Thyroid gland (tissue), 4 donors: Measurements from ENCODE around the gene INPP5F. TPM values are rescaled to one million over a fixed set of nuclear protein-coding genes. Genes with fewer than 3 reads are reported as not detected.

Experiments used
- DNase-seq, 2 donors: peaks; one replicate each; pipeline ENCODE4 v3.0.0-alpha.2; 2019
- H3K27ac ChIP-seq, 3 donors: fragments of 200-600 bp; sonication (generic); 1 replicate in 2 of 3; 2 replicates in 1 of 3; pipeline ENCODE4 v1.5.1; 2016 to 2019; ENCODE audit warnings: mild to moderate bottlenecking in 1 of 3, moderate library complexity in 1 of 3
- H3K27me3 ChIP-seq: fragments of 200-600 bp; sonication (generic); one replicate; pipeline ENCODE4 v1.5.1; 2019
- H3K36me3 ChIP-seq, 2 donors: fragments of 200-600 bp; sonication (generic); one replicate each; pipeline ENCODE4 v1.5.1; 2016 to 2019
- H3K4me1 ChIP-seq, 2 donors: fragments of 200-600 bp; sonication (generic); one replicate each; pipeline ENCODE4 v1.5.1; 2017 to 2019
- H3K4me3 ChIP-seq, 3 donors: fragments of 200-600 bp; sonication (generic); replicated peaks in 1 of 3; 1 replicate in 2 of 3; 2 replicates in 1 of 3; pipeline ENCODE4 v1.5.1; 2016; ENCODE audit warnings: mild to moderate bottlenecking in 1 of 3
- H3K9me3 ChIP-seq: fragments of 200-600 bp; sonication (generic); one replicate; pipeline ENCODE4 v1.5.1; 2017
- CTCF ChIP-seq, 6 experiments: fragments of 200-600 bp in 3 of 6; fragments of 450-650 bp in 3 of 6; sonication (generic) in 3 of 6; IDR thresholded peaks; one replicate each; pipeline ENCODE4 v1.5.1; 2016 to 2019; ENCODE audit warnings: antibody characterized with exemption in 6 of 6, mild to moderate bottlenecking in 2 of 6, inconsistent platforms in 1 of 6, moderate library complexity in 1 of 6
- POLR2A ChIP-seq, 2 donors: fragments of 450-650 bp; IDR thresholded peaks; one replicate each; pipeline ENCODE4 v1.6.1; 2017; ENCODE audit warnings: antibody characterized with exemption in 2 of 2, mild to moderate bottlenecking in 2 of 2, moderate library complexity in 1 of 2
- WGBS, 2 donors: methylation state at CpG; one replicate each; pipeline ENCODE4 v1.1.5; 2017; 5-methylcytosine and 5-hydroxymethylcytosine counted together
- intact Hi-C: fragments of 100-400 bp; cut with DNase I; formaldehyde crosslinking; loops from one replicate; pipeline ENCODE4 v1.15.1; 2023
- total RNA-seq, 4 donors: library from RNA; depleted of rRNA; stranded (reverse); fragments of >200 nt; gene quantifications; one replicate each; pipeline ENCODE4 v1.2.3, GENCODE V29; 2016

The INPP5F gene
- total RNA-seq, 4 donors from 2014 or later, result 12.6 to 14.9 (median 13.4) TPM

- no peak for DNase-seq
- Histone ChIP-seq H3K27ac (no peak overlapping the region), H3K9me3 (no peaks in the 10 kb centered on the region), H3K36me3 (peaks cover 9 to 24% of the 10 kb centered on the region in 2 donors), H3K4me1 (no peaks in the 10 kb centered on the region), H3K27me3 (no peaks in the 10 kb centered on the region), H3K4me3 (no peak overlapping the region)
- intact Hi-C loops, result no loop called here
- TF ChIP-seq CTCF (IDR thresholded peaks at IDR 0.05) (no peak), POLR2A (IDR thresholded peaks at IDR 0.05) (no peak)
- WGBS, 2 donors, result 96% methylated on average over 6 of the region's 6 CpGs
These were observed 127.0 kb downstream of the INPP5F start for GRCh38 chr10:119852822-119853221.

GRCh38 chr10:119853574-119853973, 127.7 kb downstream of the INPP5F start:
- WGBS, 2 donors, result 91% methylated on average over 1 of the region's 1 CpG
- Histone ChIP-seq H3K36me3 (peaks cover 9 to 19% of the 10 kb centered on the region in 2 donors), H3K4me3 (no peak overlapping the region), H3K27me3 (no peaks in the 10 kb centered on the region), H3K9me3 (no peaks in the 10 kb centered on the region), H3K27ac (no peak overlapping the region), H3K4me1 (no peaks in the 10 kb centered on the region)
- no peak for TF ChIP-seq CTCF (IDR thresholded peaks at IDR 0.05)
- no peak for TF ChIP-seq POLR2A (IDR thresholded peaks at IDR 0.05)
- intact Hi-C loops, result no loop called here
- DNase-seq, result no peak

- Histone ChIP-seq H3K27me3 (no peaks in the 10 kb centered on the region), H3K27ac (no peak overlapping the region), H3K9me3 (no peaks in the 10 kb centered on the region), H3K4me3 (no peak overlapping the region), H3K36me3 (peaks cover 0 to 7% of the 10 kb centered on the region in 2 donors), H3K4me1 (peaks cover 0 to 6% of the 10 kb centered on the region in 2 donors)
- DNase-seq, result no peak
- 81% methylated on average over 1 of the region's 1 CpG for WGBS, 2 donors
- TF ChIP-seq CTCF (IDR thresholded peaks at IDR 0.05) (no peak), POLR2A (IDR thresholded peaks at IDR 0.05) (no peak)
- intact Hi-C loops, result no loop called here
These were observed 132.2 kb downstream of the INPP5F start for GRCh38 chr10:119858063-119858462.

GRCh38 chr10:119859420-119860258, 133.8 kb downstream of the INPP5F start:
- Histone ChIP-seq H3K4me1 (peaks cover 0 to 6% of the 10 kb centered on the region in 2 donors), H3K36me3 (no peaks in the 10 kb centered on the region), H3K4me3 (no peak overlapping the region), H3K9me3 (no peaks in the 10 kb centered on the region), H3K27ac (no peak overlapping the region), H3K27me3 (no peaks in the 10 kb centered on the region)
- DNase-seq, result no peak
- intact Hi-C loops, result loop anchor here (10.0 kb wide), 1 partner anchor 255 kb away; no protein-coding TSS in a partner anchor
- TF ChIP-seq CTCF (IDR thresholded peaks at IDR 0.05) (peak; percentile 15 to 73 (median 56)), POLR2A (IDR thresholded peaks at IDR 0.05) (no peak)
- WGBS, 2 donors, result 50 to 53% methylated on average over 1 of the region's 1 CpG
